ENCODE data around the gene FAM204A. TPM values are rescaled to one million over a fixed set of nuclear protein-coding genes. Genes with fewer than 3 reads are reported as not detected.
A peak's percentile ranks its signal among the peaks of the same experiment; 100 is the strongest.

The FAM204A gene
- total RNA-seq, 1 experiment from 2014 or later: 27.3 TPM

GRCh38 chr10:118264252-118264651 is 77.9 kb downstream of the FAM204A start:
- no peaks in the 10 kb centered on the region for H3K36me3 ChIP-seq (ENCODE audit: low read depth, low read length)
- no peak overlapping the region for H3K27ac ChIP-seq (ENCODE audit: low read length)
- H2AFZ ChIP-seq (ENCODE audit: low read length): no peak overlapping the region
- BruUV-seq (replicated peaks): no TSS peak
- DNase-seq (no peak), ATAC-seq (no peak)
- H3K27me3 ChIP-seq (ENCODE audit: low read length): peaks cover 50% of the 10 kb centered on the region
- intact Hi-C loops (cut with micrococcal nuclease): no loop called here
- POLR2A ChIA-PET (ENCODE audit: unreplicated experiment): no interaction called here
- H3K4me3 ChIP-seq (ENCODE audit: low read length): no peak overlapping the region
- TF ChIP-seq CTCF (conservative IDR thresholded peaks at IDR 0.05; ENCODE audit: low read depth, low read length) (no peak), EZH2phosphoT487 (IDR thresholded peaks at IDR 0.05; ENCODE audit: borderline replicate concordance, low read length) (no peak), EZH2 (IDR thresholded peaks at IDR 0.05; ENCODE audit: low read length, unreplicated experiment) (no peak)
- CTCF ChIA-PET: no interaction called here
- no peaks in the 10 kb centered on the region for H3K4me1 ChIP-seq (ENCODE audit: insufficient read depth, low read length)
- H3F3A ChIP-seq (ENCODE audit: low read length, unreplicated experiment): no peaks in the 10 kb centered on the region
- H3K9me2 ChIP-seq (replicated peaks; ENCODE audit: low read length): no peaks in the 10 kb centered on the region
- H4K20me1 ChIP-seq (ENCODE audit: low read length): no peaks in the 10 kb centered on the region
- H3K79me2 ChIP-seq (ENCODE audit: low read length): no peaks in the 10 kb centered on the region
- H3K9ac ChIP-seq (ENCODE audit: low read length): no peak overlapping the region
- H3K9me3 ChIP-seq (ENCODE audit: low read length): no peaks in the 10 kb centered on the region
- H3K4me2 ChIP-seq (ENCODE audit: low read length): no peak overlapping the region

- DNase-seq (no peak), ATAC-seq (no peak)
- CTCF ChIA-PET: no interaction called here
- H3K36me3 ChIP-seq (ENCODE audit: low read depth, low read length): no peaks in the 10 kb centered on the region
- H4K20me1 ChIP-seq (ENCODE audit: low read length): no peaks in the 10 kb centered on the region
- H3K27me3 ChIP-seq (ENCODE audit: low read length): peaks cover 54% of the 10 kb centered on the region
- no peaks in the 10 kb centered on the region for H3F3A ChIP-seq (ENCODE audit: low read length, unreplicated experiment)
- intact Hi-C loops (cut with micrococcal nuclease): no loop called here
- no peaks in the 10 kb centered on the region for H3K9me3 ChIP-seq (ENCODE audit: low read length)
- H3K9me2 ChIP-seq (replicated peaks; ENCODE audit: low read length): no peaks in the 10 kb centered on the region
- no peaks in the 10 kb centered on the region for H3K79me2 ChIP-seq (ENCODE audit: low read length)
- BruUV-seq (replicated peaks): no TSS peak
- H3K4me3 ChIP-seq (ENCODE audit: low read length): no peak overlapping the region
- no peaks in the 10 kb centered on the region for H3K4me1 ChIP-seq (ENCODE audit: insufficient read depth, low read length)
- no peak overlapping the region for H3K27ac ChIP-seq (ENCODE audit: low read length)
- H3K9ac ChIP-seq (ENCODE audit: low read length): no peak overlapping the region
- no peak overlapping the region for H2AFZ ChIP-seq (ENCODE audit: low read length)
- POLR2A ChIA-PET (ENCODE audit: unreplicated experiment): no interaction called here
- no peak for TF ChIP-seq EZH2 (IDR thresholded peaks at IDR 0.05; ENCODE audit: low read length, unreplicated experiment)
- TF ChIP-seq EZH2phosphoT487 (IDR thresholded peaks at IDR 0.05; ENCODE audit: borderline replicate concordance, low read length): no peak
- TF ChIP-seq CTCF (conservative IDR thresholded peaks at IDR 0.05; ENCODE audit: low read depth, low read length): no peak
- no peak overlapping the region for H3K4me2 ChIP-seq (ENCODE audit: low read length)
Measured at GRCh38 chr10:118262538-118262937, 79.6 kb downstream of the FAM204A start.

- Histone ChIP-seq H3K36me3 (ENCODE audit: low read depth, low read length) (no peaks in the 10 kb centered on the region), H3K4me1 (ENCODE audit: insufficient read depth, low read length) (no peaks in the 10 kb centered on the region), H2AFZ (ENCODE audit: low read length) (no peak overlapping the region), H3F3A (ENCODE audit: low read length, unreplicated experiment) (no peaks in the 10 kb centered on the region), H3K9me2 (replicated peaks; ENCODE audit: low read length) (no peaks in the 10 kb centered on the region), H3K9me3 (ENCODE audit: low read length) (no peaks in the 10 kb centered on the region), H3K4me3 (ENCODE audit: low read length) (no peak overlapping the region), H4K20me1 (ENCODE audit: low read length) (no peaks in the 10 kb centered on the region), H3K27ac (ENCODE audit: low read length) (no peak overlapping the region), H3K79me2 (ENCODE audit: low read length) (no peaks in the 10 kb centered on the region), H3K27me3 (ENCODE audit: low read length) (peaks cover 85% of the 10 kb centered on the region), H3K9ac (ENCODE audit: low read length) (no peak overlapping the region), H3K4me2 (ENCODE audit: low read length) (no peak overlapping the region)
- BruUV-seq (replicated peaks): no TSS peak
- intact Hi-C loops (cut with micrococcal nuclease): loop anchor here (10.0 kb wide), 1 partner anchor 165 kb away; no protein-coding TSS in a partner anchor
- peak; percentile 12 for DNase-seq
- ATAC-seq: no peak
- TF ChIP-seq CTCF (conservative IDR thresholded peaks at IDR 0.05; ENCODE audit: low read depth, low read length) (peak; percentile 71), EZH2phosphoT487 (IDR thresholded peaks at IDR 0.05; ENCODE audit: borderline replicate concordance, low read length) (no peak)
- ChIA-PET CTCF (no interaction called here), POLR2A (ENCODE audit: unreplicated experiment) (interaction anchor here (0.6 kb wide), 1 partner anchor 13 kb away, joined by 3 read pairs; no protein-coding TSS in a partner anchor)
Measured at GRCh38 chr10:118259288-118259906, 82.7 kb downstream of the FAM204A start.
